ENCODE measurements around the gene AASDHPPT.

GRCh38 chr11:106133529-106133928 lies 56.1 kb downstream of the AASDHPPT start:
- TF ChIP-seq CTCF (conservative IDR thresholded peaks at IDR 0.05 in 1 of 2, IDR thresholded peaks at IDR 0.05 in 1 of 2; ENCODE audit: extremely low read depth in 1 of 2, insufficient read depth in 1 of 2, low read depth in 1 of 2, low read length in 2 of 2): peak; percentile 33 to 50
- no peak for TF ChIP-seq EZH2 (IDR thresholded peaks at IDR 0.05; ENCODE audit: borderline replicate concordance, low read length)

Measured in mammary epithelial cell (primary cell).